H9 (cell line): ENCODE results near the gene NR1H4. TPM values are rescaled to one million over a fixed set of nuclear protein-coding genes. Genes with fewer than 3 reads are reported as not detected.

ENCODE experiments used
- DNase-seq: peaks from one replicate; pipeline ENCODE4 v3.0.0-alpha.2; 2017
- H2AFZ ChIP-seq: one replicate; pipeline ENCODE4 v1.6.1; 2013; ENCODE audit warnings: mild to moderate bottlenecking, low read length, control low read depth, moderate library complexity
- H2AK5ac ChIP-seq: 2 replicates; pipeline ENCODE4 v1.6.1; 2013; ENCODE audit warnings: low read length, control low read depth, mixed read lengths; ENCODE audit not compliant: insufficient read length
- H2BK120ac ChIP-seq: one replicate; pipeline ENCODE4 v1.6.1; 2013; ENCODE audit warnings: low read depth, mild to moderate bottlenecking, low read length, control low read depth, inconsistent platforms; ENCODE audit not compliant: poor library complexity, severe bottlenecking
- H2BK12ac ChIP-seq: 2 replicates; pipeline ENCODE4 v1.6.1; 2013; ENCODE audit warnings: low read length, control low read depth, mixed read lengths, low read depth; ENCODE audit not compliant: insufficient read length
- H2BK15ac ChIP-seq: 2 replicates; pipeline ENCODE4 v1.6.1; 2013; ENCODE audit warnings: low read depth, low read length, control low read depth
- H2BK20ac ChIP-seq: one replicate; pipeline ENCODE4 v1.6.1; 2013; ENCODE audit warnings: low read depth, mild to moderate bottlenecking, low read length, control low read depth, inconsistent platforms; ENCODE audit not compliant: poor library complexity, severe bottlenecking
- H2BK5ac ChIP-seq: 2 replicates; pipeline ENCODE4 v1.6.1; 2013; ENCODE audit warnings: low read length, control low read depth, mixed read lengths; ENCODE audit not compliant: insufficient read length
- H3K14ac ChIP-seq: 2 replicates; pipeline ENCODE4 v1.6.1; 2013; ENCODE audit warnings: low read length, control low read depth; ENCODE audit not compliant: insufficient read depth
- H3K18ac ChIP-seq: 2 replicates; pipeline ENCODE4 v1.6.1; 2013; ENCODE audit warnings: low read depth, mild to moderate bottlenecking, mixed read lengths, low read length, control low read depth; ENCODE audit not compliant: insufficient read length
- H3K23ac ChIP-seq: 2 replicates; pipeline ENCODE4 v1.6.1; 2013; ENCODE audit warnings: low read length, control low read depth, mixed read lengths, low read depth; ENCODE audit not compliant: insufficient read length
- H3K23me2 ChIP-seq: 2 replicates; pipeline ENCODE4 v1.6.1; 2013; ENCODE audit warnings: low read depth, mild to moderate bottlenecking, mixed read lengths, low read length, control low read depth; ENCODE audit not compliant: insufficient read length, poor library complexity, severe bottlenecking
- H3K27ac ChIP-seq: 2 replicates; pipeline ENCODE4 v1.5.1; 2013; ENCODE audit warnings: low read length, control low read depth, mixed read lengths, low read depth; ENCODE audit not compliant: insufficient read length
- H3K27me3 ChIP-seq: 2 replicates; pipeline ENCODE4 v1.6.1; 2013; ENCODE audit warnings: low read length, control low read depth, inconsistent platforms; ENCODE audit not compliant: insufficient read depth
- H3K4ac ChIP-seq: 2 replicates; pipeline ENCODE4 v1.6.1; 2013; ENCODE audit warnings: low read depth, mild to moderate bottlenecking, control low read depth, inconsistent platforms, low read length, moderate library complexity
- H3K4me1 ChIP-seq: 2 replicates; pipeline ENCODE4 v1.6.1; 2013; ENCODE audit warnings: low read length, control low read depth, inconsistent platforms; ENCODE audit not compliant: insufficient read depth
- H3K4me2 ChIP-seq: 2 replicates; pipeline ENCODE4 v1.6.1; 2013; ENCODE audit warnings: low read length, control low read depth, mixed read lengths; ENCODE audit not compliant: insufficient read length, insufficient read depth
- H3K56ac ChIP-seq: 2 replicates; pipeline ENCODE4 v1.6.1; 2013; ENCODE audit warnings: low read depth, mild to moderate bottlenecking, mixed read lengths, low read length, control low read depth; ENCODE audit not compliant: insufficient read length
- H3K79me1 ChIP-seq: 2 replicates; pipeline ENCODE4 v1.6.1; 2013; ENCODE audit warnings: low read depth, mild to moderate bottlenecking, moderate library complexity, low read length, control low read depth, inconsistent platforms; ENCODE audit not compliant: insufficient read depth, poor library complexity, severe bottlenecking
- H3K79me2 ChIP-seq: 2 replicates; pipeline ENCODE4 v1.6.1; 2013; ENCODE audit warnings: low read length, control low read depth, inconsistent platforms; ENCODE audit not compliant: insufficient read depth
- H3K9ac ChIP-seq: 2 replicates; pipeline ENCODE4 v1.6.1; 2013; ENCODE audit warnings: low read length, control low read depth, mixed read lengths; ENCODE audit not compliant: insufficient read length; ENCODE audit errors: extremely low read depth
- H3K9me3 ChIP-seq: one replicate; pipeline ENCODE4 v1.6.1; 2013; ENCODE audit warnings: low read depth, low read length, inconsistent platforms; ENCODE audit not compliant: control insufficient read depth
- H3T11ph ChIP-seq: one replicate; pipeline ENCODE4 v1.6.1; 2013; ENCODE audit warnings: mild to moderate bottlenecking, low read length, control low read depth, inconsistent platforms
- H4K20me1 ChIP-seq: one replicate; pipeline ENCODE4 v1.6.1; 2013; ENCODE audit not compliant: control insufficient read depth, insufficient read length, insufficient read depth
- H4K5ac ChIP-seq: 2 replicates; pipeline ENCODE4 v1.6.1; 2013; ENCODE audit warnings: low read depth, mild to moderate bottlenecking, mixed read lengths, low read length, control low read depth; ENCODE audit not compliant: insufficient read length
- H4K8ac ChIP-seq: replicated peaks from 2 replicates; pipeline ENCODE4 v1.6.1; 2013; ENCODE audit warnings: low read length, control low read depth, mixed read lengths, low read depth; ENCODE audit not compliant: insufficient read length
- H4K91ac ChIP-seq: 2 replicates; pipeline ENCODE4 v1.6.1; 2013; ENCODE audit warnings: low read depth, mild to moderate bottlenecking, moderate library complexity, mixed read lengths, low read length, control low read depth; ENCODE audit not compliant: insufficient read length
- H3K27ac Mint-ChIP-seq, 3 experiments: 2 replicates in 2 of 3; 3 replicates in 1 of 3; pipeline ENCODE4 v1.8.0; 2020 to 2021; ENCODE audit warnings: mixed read lengths in 3 of 3, mild to moderate bottlenecking in 1 of 3, moderate library complexity in 1 of 3
- H3K27me3 Mint-ChIP-seq: 2 replicates; pipeline ENCODE4 v1.8.0; 2021; ENCODE audit warnings: low read depth, mild to moderate bottlenecking, moderate library complexity, mixed read lengths
- H3K36me3 Mint-ChIP-seq, 3 experiments: 2 replicates in 2 of 3; 3 replicates in 1 of 3; pipeline ENCODE4 v1.8.0; 2020 to 2021; ENCODE audit warnings: low read depth in 3 of 3, mixed read lengths in 3 of 3; ENCODE audit not compliant: insufficient read depth in 1 of 3
- H3K4me1 Mint-ChIP-seq, 2 experiments: 2 replicates each; pipeline ENCODE4 v1.8.0; 2020; ENCODE audit warnings: mixed read lengths in 2 of 2
- H3K4me3 Mint-ChIP-seq, 2 experiments: 2 replicates in 1 of 2; 3 replicates in 1 of 2; pipeline ENCODE4 v1.8.0; 2020 to 2021; ENCODE audit warnings: mild to moderate bottlenecking in 2 of 2, mixed read lengths in 2 of 2, moderate library complexity in 1 of 2
- H3K9me3 Mint-ChIP-seq, 2 experiments: 2 replicates in 1 of 2; 3 replicates in 1 of 2; pipeline ENCODE4 v1.8.0; 2020; ENCODE audit warnings: mild to moderate bottlenecking in 2 of 2, mixed read lengths in 2 of 2, moderate library complexity in 1 of 2
- WGBS: extraction: QIAGEN DNeasy Blood & Tissue Kit; methylation state at CpG from one replicate; pipeline ENCODE4 v1.1.7; 2013; ENCODE audit warnings: missing lambda C conversion rate, low lambda C conversion rate, mixed read lengths; ENCODE audit not compliant: insufficient read length; ENCODE audit errors: extremely low coverage; 5-methylcytosine and 5-hydroxymethylcytosine counted together
- total RNA-seq: library from RNA; stranded (reverse); gene quantifications from 2 replicates; pipeline ENCODE4 v1.2.1, GENCODE V29; 2021
- TF ChIP-seq, protein P1 (sequence below): fragments of 200-600 bp; sonication (generic); conservative IDR thresholded peaks from 3 replicates; pipeline ENCODE4 v1.8.0; 2021; ENCODE audit warnings: antibody characterized with exemption, mild to moderate bottlenecking

Gene NR1H4
- total RNA-seq, 1 experiment from 2014 or later: not detected

DNA sequence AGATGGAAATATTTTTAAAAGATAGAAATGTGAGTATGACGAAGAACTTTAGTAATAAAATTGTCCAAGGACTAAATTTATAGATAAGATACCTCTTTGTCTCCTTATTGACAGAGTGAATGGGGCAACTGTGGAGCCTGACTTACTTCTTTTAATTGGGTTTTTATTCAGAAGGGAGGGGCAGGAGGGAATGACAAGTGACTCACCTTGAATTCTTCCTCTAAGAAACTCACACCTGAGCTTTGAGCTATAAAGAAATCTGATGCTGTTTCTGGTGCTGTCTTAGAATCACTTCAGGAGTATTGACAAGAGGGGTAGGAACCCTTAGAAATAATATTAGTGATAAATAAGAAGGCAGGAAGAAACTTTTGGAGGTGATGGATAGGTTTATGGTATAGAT, 951 bp downstream of the NR1H4 start:
- Histone ChIP-seq H2BK120ac (no peak overlapping the region), H4K8ac (no peak overlapping the region), H4K91ac (no peak overlapping the region), H2BK20ac (no peak overlapping the region), H3K23ac (no peak overlapping the region), H4K5ac (no peak overlapping the region), H2BK15ac (no peak overlapping the region), H3T11ph (no peak overlapping the region), H3K23me2 (no peaks in the 10 kb centered on the region), H3K27me3 (no peaks in the 10 kb centered on the region), H3K27ac (no peak overlapping the region), H3K4me2 (no peak overlapping the region), H3K18ac (no peak overlapping the region), H3K4ac (no peak overlapping the region), H3K79me2 (no peaks in the 10 kb centered on the region), H2AFZ (no peak overlapping the region), H3K9ac (no peak overlapping the region), H2BK5ac (no peak overlapping the region), H3K56ac (no peak overlapping the region), H3K9me3 (no peaks in the 10 kb centered on the region), H3K14ac (no peak overlapping the region), H3K4me1 (no peaks in the 10 kb centered on the region; the same call in 1 of the 2 replicates), H4K20me1 (no peaks in the 10 kb centered on the region), H2BK12ac (no peak overlapping the region), H3K79me1 (no peaks in the 10 kb centered on the region), H2AK5ac (no peak overlapping the region)
- H3K4me1 Mint-ChIP-seq: peaks cover 7% of the 10 kb centered on the region in 2 experiments
- no peak for DNase-seq
- no peak overlapping the region for H3K4me3 Mint-ChIP-seq
- TF ChIP-seq, protein P1, sequence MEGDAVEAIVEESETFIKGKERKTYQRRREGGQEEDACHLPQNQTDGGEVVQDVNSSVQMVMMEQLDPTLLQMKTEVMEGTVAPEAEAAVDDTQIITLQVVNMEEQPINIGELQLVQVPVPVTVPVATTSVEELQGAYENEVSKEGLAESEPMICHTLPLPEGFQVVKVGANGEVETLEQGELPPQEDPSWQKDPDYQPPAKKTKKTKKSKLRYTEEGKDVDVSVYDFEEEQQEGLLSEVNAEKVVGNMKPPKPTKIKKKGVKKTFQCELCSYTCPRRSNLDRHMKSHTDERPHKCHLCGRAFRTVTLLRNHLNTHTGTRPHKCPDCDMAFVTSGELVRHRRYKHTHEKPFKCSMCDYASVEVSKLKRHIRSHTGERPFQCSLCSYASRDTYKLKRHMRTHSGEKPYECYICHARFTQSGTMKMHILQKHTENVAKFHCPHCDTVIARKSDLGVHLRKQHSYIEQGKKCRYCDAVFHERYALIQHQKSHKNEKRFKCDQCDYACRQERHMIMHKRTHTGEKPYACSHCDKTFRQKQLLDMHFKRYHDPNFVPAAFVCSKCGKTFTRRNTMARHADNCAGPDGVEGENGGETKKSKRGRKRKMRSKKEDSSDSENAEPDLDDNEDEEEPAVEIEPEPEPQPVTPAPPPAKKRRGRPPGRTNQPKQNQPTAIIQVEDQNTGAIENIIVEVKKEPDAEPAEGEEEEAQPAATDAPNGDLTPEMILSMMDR: no peak
- H3K9me3 Mint-ChIP-seq: peaks cover 0 to 2% of the 10 kb centered on the region in 2 experiments; a peak in 2 of 5 replicates
- H3K27ac Mint-ChIP-seq: no peak overlapping the region
- no peaks in the 10 kb centered on the region for H3K36me3 Mint-ChIP-seq
- WGBS: 100% methylated on average over 1 of the region's 1 CpG
- peaks cover 2% of the 10 kb centered on the region; the same call in 1 of the 2 replicates for H3K27me3 Mint-ChIP-seq
